GM12891 (cell line): ENCODE results near the gene SIRT3.
"Not testable (repeated sequence)": the region's sequence is repeated elsewhere in the genome, so short reads cannot be mapped to it uniquely, and the experiment has no call there.

Experiments used
- PAX5 ChIP-seq: IDR thresholded peaks from 2 replicates; pipeline ENCODE4 v1.6.1; 2011; ENCODE audit warnings: low read length, moderate library complexity, mild to moderate bottlenecking; ENCODE audit not compliant: insufficient read depth, severe bottlenecking
- POLR2A ChIP-seq: IDR thresholded peaks from 2 replicates; pipeline ENCODE4 v1.6.1; 2011; ENCODE audit warnings: low read depth, low read length, control low read depth
- POLR2AphosphoS5 ChIP-seq: IDR thresholded peaks from 2 replicates; pipeline ENCODE4 v1.6.1; 2011; ENCODE audit warnings: low read depth, low read length, control low read depth
- POU2F2 ChIP-seq: IDR thresholded peaks from 2 replicates; pipeline ENCODE4 v1.6.1; 2011; ENCODE audit warnings: low read depth, mild to moderate bottlenecking, control low read depth, low read length, moderate library complexity
- SPI1 ChIP-seq: IDR thresholded peaks from 2 replicates; pipeline ENCODE4 v1.6.1; 2011; ENCODE audit warnings: low read depth, low read length, control low read depth
- TAF1 ChIP-seq: IDR thresholded peaks from 2 replicates; pipeline ENCODE4 v1.6.1; 2011; ENCODE audit warnings: low read depth, low read length, control low read depth

DNA sequence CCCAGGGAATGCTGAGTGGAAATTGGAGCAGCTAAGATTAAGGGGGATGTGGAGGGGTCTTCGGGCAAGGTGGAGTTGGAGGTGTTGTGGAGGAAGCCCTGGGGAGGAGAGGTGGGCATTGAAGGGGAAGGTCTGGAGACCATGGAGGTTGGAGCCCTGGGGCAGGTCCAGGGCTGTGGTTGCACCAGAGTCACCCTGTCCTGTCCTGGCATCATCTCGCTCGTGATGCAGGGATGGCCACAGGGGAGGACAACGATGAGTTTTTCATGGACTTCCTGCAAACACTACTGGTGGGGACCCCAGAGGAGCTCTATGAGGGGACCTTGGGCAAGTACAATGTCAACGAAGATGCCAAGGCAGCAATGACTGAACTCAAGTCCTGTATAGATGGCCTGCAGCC is 42.7 kb downstream of the SIRT3 start:
- TF ChIP-seq SPI1, POLR2AphosphoS5, TAF1, POLR2A, POU2F2, PAX5: not testable (repeated sequence)
